HG03378 (cell line): Measurements from ENCODE around the gene CLASP1.

Experiments used
- ATAC-seq: cut with Tn5 transposase; IDR thresholded peaks from one replicate; pipeline ENCODE4 v1.9.1; 2021; ENCODE audit warnings: mild to moderate bottlenecking, moderate library complexity; ENCODE audit not compliant: unreplicated experiment

The CLASP1 gene

GRCh38 chr2:121297217-121297830, 351.9 kb downstream of the CLASP1 start:
- no peak for ATAC-seq

GRCh38 chr2:121295911-121296650, 353.2 kb downstream of the CLASP1 start:
- ATAC-seq = no peak

GRCh38 chr2:121294881-121295840, 354.1 kb downstream of the CLASP1 start:
- no peak for ATAC-seq

- no peak for ATAC-seq
These were observed 355.6 kb downstream of the CLASP1 start for GRCh38 chr2:121293450-121294325.

GRCh38 chr2:121291251-121291580, 358.0 kb downstream of the CLASP1 start:
- ATAC-seq = no peak

GRCh38 chr2:121289271-121289670, 360.0 kb downstream of the CLASP1 start:
- no peak for ATAC-seq

GRCh38 chr2:121288454-121289231, 360.6 kb downstream of the CLASP1 start:
- ATAC-seq = no peak

- no peak for ATAC-seq
These were observed 361.3 kb downstream of the CLASP1 start for GRCh38 chr2:121287956-121288355.
